Esophagus squamous epithelium (tissue), 5 donors: ENCODE measurements around the gene UBE2J2. TPM values are rescaled to one million over a fixed set of nuclear protein-coding genes. Genes with fewer than 3 reads are reported as not detected.

Source experiments
- DNase-seq: peaks from one replicate; lab custom pipeline; 2025; lab: John Stamatoyannopoulos, UW
- H3K27ac ChIP-seq, 4 donors: fragments of 200-600 bp; sonication (generic); one replicate each; pipeline ENCODE4 v1.5.1; 2016 to 2019; ENCODE audit warnings: mild to moderate bottlenecking in 1 of 4
- H3K27me3 ChIP-seq, 4 donors: fragments of 200-600 bp; sonication (generic); 1 replicate in 3 of 4; 2 replicates in 1 of 4; pipeline versions ENCODE4 v1.5.1 to v1.6.0; 2017 to 2021; ENCODE audit warnings: antibody characterized with exemption in 1 of 4
- H3K36me3 ChIP-seq, 3 donors: fragments of 200-600 bp; sonication (generic); one replicate each; pipeline ENCODE4 v1.5.1; 2016 to 2019
- H3K4me1 ChIP-seq, 3 donors: fragments of 200-600 bp; sonication (generic); one replicate each; pipeline ENCODE4 v1.5.1; 2017 to 2019
- H3K4me3 ChIP-seq, 4 donors: fragments of 200-600 bp; sonication (generic); 1 replicate in 3 of 4; 2 replicates in 1 of 4; pipeline ENCODE4 v1.5.1; 2016 to 2019; ENCODE audit warnings: mild to moderate bottlenecking in 2 of 4, moderate library complexity in 1 of 4
- H3K9me3 ChIP-seq, 3 donors: fragments of 200-600 bp; sonication (generic); one replicate each; pipeline ENCODE4 v1.5.1; 2016 to 2019
- CTCF ChIP-seq, 6 experiments: fragments of 450-650 bp in 4 of 6; fragments of 200-600 bp in 2 of 6; sonication (generic) in 2 of 6; IDR thresholded peaks; one replicate each; pipeline ENCODE4 v1.5.1; 2016 to 2019; ENCODE audit warnings: antibody characterized with exemption in 6 of 6, mild to moderate bottlenecking in 4 of 6, moderate library complexity in 4 of 6
- POLR2A ChIP-seq, 4 donors: fragments of 450-650 bp; IDR thresholded peaks; one replicate each; pipeline ENCODE4 v1.6.1; 2017; ENCODE audit warnings: antibody characterized with exemption in 4 of 4, mild to moderate bottlenecking in 4 of 4, moderate library complexity in 3 of 4
- WGBS, 2 donors: methylation state at CpG; one replicate each; pipeline ENCODE4 v1.1.5; 2018; 5-methylcytosine and 5-hydroxymethylcytosine counted together
- intact Hi-C: fragments of 100-400 bp; cut with DNase I; formaldehyde crosslinking; loops from one replicate; pipeline ENCODE4 v1.15.0; 2022
- total RNA-seq, 4 donors: library from RNA; depleted of rRNA; stranded (reverse); fragments of >200 nt; gene quantifications; one replicate each; pipeline ENCODE4 v1.1.0, GENCODE V29; 2016
- donor health status: DM: yes; HTN: yes; CAD: no.

Gene UBE2J2
- total RNA-seq, 4 donors from 2014 or later = 32.6 to 54.3 (median 42.5) TPM

GRCh38 chr1:1244192-1244811 is 29.4 kb downstream of the UBE2J2 start:
- no peak overlapping the region for H3K4me3 ChIP-seq
- H3K9me3 ChIP-seq = no peaks in the 10 kb centered on the region
- 59 to 82% methylated on average over 5 to 18 of the region's 30 CpGs for WGBS, 2 donors
- no peak for DNase-seq
- intact Hi-C loops = loop anchor here (10.0 kb wide), 1 partner anchor 120 kb away; no protein-coding TSS in a partner anchor
- H3K27me3 ChIP-seq = peaks cover 0 to 65% (median 13%) of the 10 kb centered on the region in 4 donors
- H3K36me3 ChIP-seq = no peaks in the 10 kb centered on the region
- peaks cover 13 to 37% (median 13%) of the 10 kb centered on the region in 3 donors for H3K4me1 ChIP-seq
- no peak for TF ChIP-seq POLR2A (IDR thresholded peaks at IDR 0.05)
- TF ChIP-seq CTCF (IDR thresholded peaks at IDR 0.05) = no peak
- H3K27ac ChIP-seq = no peak overlapping the region

GRCh38 chr1:1243807-1244191 is 29.9 kb downstream of the UBE2J2 start:
- TF ChIP-seq CTCF (IDR thresholded peaks at IDR 0.05) (no peak), POLR2A (IDR thresholded peaks at IDR 0.05) (no peak)
- Histone ChIP-seq H3K4me1 (peaks cover 13 to 42% (median 14%) of the 10 kb centered on the region in 3 donors), H3K27ac (no peak overlapping the region), H3K27me3 (peaks cover 0 to 70% (median 15%) of the 10 kb centered on the region in 4 donors), H3K9me3 (no peaks in the 10 kb centered on the region), H3K36me3 (no peaks in the 10 kb centered on the region), H3K4me3 (no peak overlapping the region)
- intact Hi-C loops = loop anchor here (10.0 kb wide), 1 partner anchor 119 kb away; no protein-coding TSS in a partner anchor
- 20% methylated on average over 1 of the region's 23 CpGs; no CpG with 5 or more reads in 1 of the 2 donors for WGBS, 2 donors
- DNase-seq = no peak

- TF ChIP-seq POLR2A (IDR thresholded peaks at IDR 0.05) = no peak
- no peak for TF ChIP-seq CTCF (IDR thresholded peaks at IDR 0.05)
- Histone ChIP-seq H3K27me3 (peaks cover 0 to 75% (median 20%) of the 10 kb centered on the region in 4 donors), H3K4me3 (no peak overlapping the region), H3K27ac (no peak overlapping the region), H3K9me3 (no peaks in the 10 kb centered on the region), H3K36me3 (no peaks in the 10 kb centered on the region), H3K4me1 (peaks cover 13 to 47% (median 19%) of the 10 kb centered on the region in 3 donors)
- DNase-seq = no peak
- intact Hi-C loops = loop anchor here (10.0 kb wide), 1 partner anchor 118 kb away; no protein-coding TSS in a partner anchor
- WGBS, 2 donors = 90% methylated on average over 2 of the region's 23 CpGs; no CpG with 5 or more reads in 1 of the 2 donors
These were observed 30.4 kb downstream of the UBE2J2 start for GRCh38 chr1:1243266-1243660.

GRCh38 chr1:1242461-1243265 is 31.0 kb downstream of the UBE2J2 start:
- intact Hi-C loops = loop anchor here (10.0 kb wide), 1 partner anchor 118 kb away; no protein-coding TSS in a partner anchor
- 40 to 100% methylated on average over 1 of the region's 41 CpGs for WGBS, 2 donors
- no peaks in the 10 kb centered on the region for H3K9me3 ChIP-seq
- no peak overlapping the region for H3K27ac ChIP-seq
- H3K4me1 ChIP-seq = peaks cover 13 to 53% (median 25%) of the 10 kb centered on the region in 3 donors
- no peaks in the 10 kb centered on the region for H3K36me3 ChIP-seq
- DNase-seq = no peak
- H3K27me3 ChIP-seq = peaks cover 0 to 75% (median 22%) of the 10 kb centered on the region in 4 donors
- no peak overlapping the region for H3K4me3 ChIP-seq
- TF ChIP-seq POLR2A (IDR thresholded peaks at IDR 0.05) = no peak
- TF ChIP-seq CTCF (IDR thresholded peaks at IDR 0.05) = no peak
